GM12878 (cell line): ENCODE results near the gene GNAT3. TPM values are rescaled to one million over a fixed set of nuclear protein-coding genes. Genes with fewer than 3 reads are reported as not detected.

Source experiments
- ATAC-seq: fragments of 200-7000 bp; cut with Tn5 transposase; 3 replicates; pipeline ENCODE4 v1.9.1; 2020; ENCODE audit warnings: mild to moderate bottlenecking, moderate library complexity
- BruUV-seq: library from RNA; stranded (reverse); fragments of 400-500 nt; replicated peaks from 2 replicates; lab custom pipeline; 2021; lab: Mats Ljungman, UMichigan
- CTCF ChIA-PET: fragments of 300-600 bp; sonication (Branson Sonifier 250); formaldehyde crosslinking; extraction: SDS; loops from one replicate; lab custom pipeline; 2021; ENCODE audit warnings: inconsistent platforms; lab: Yijun Ruan, JAX
- POLR2A ChIA-PET: fragments of 350-600 bp; formaldehyde crosslinking; extraction: SDS; loops from one replicate; lab custom pipeline; 2021; ENCODE audit warnings: inconsistent platforms; lab: Charles Lee
- RAD21 ChIA-PET: fragments of 300-600 bp; sonication (Branson Sonifier 250); formaldehyde crosslinking; loops from one replicate; lab custom pipeline; 2023; ENCODE audit warnings: antibody characterized with exemption; ENCODE audit not compliant: unreplicated experiment; lab: Charles Lee
- SMC1A ChIA-PET: fragments of 300-600 bp; sonication (Branson Sonifier 250); formaldehyde crosslinking; loops from one replicate; lab custom pipeline; 2023; ENCODE audit not compliant: unreplicated experiment, uncharacterized antibody; lab: Charles Lee
- DNase-seq: peaks from one replicate; pipeline ENCODE4 v3.0.0-alpha.2; 2011; ENCODE audit warnings: low read depth, low spot score
- FAIRE-seq: peaks from 3 replicates; lab custom pipeline; 2011; peaks lifted over from hg19 to GRCh38; lab: Jason Lieb, UNC
- H2AFZ ChIP-seq: 2 replicates; pipeline ENCODE4 v1.6.0; 2011; ENCODE audit warnings: low read depth, low read length, control low read depth; ENCODE audit not compliant: control insufficient read depth
- H3K27ac ChIP-seq: 2 replicates; pipeline ENCODE4 v1.5.1; 2011; ENCODE audit warnings: control low read depth; ENCODE audit not compliant: control insufficient read depth, insufficient read depth
- H3K27me3 ChIP-seq, 2 experiments: replicated peaks in 1 of 2; 2 replicates each; pipeline versions ENCODE4 v1.6.0 to v1.6.1; 2011; ENCODE audit warnings: low read length in 1 of 2; ENCODE audit not compliant: control insufficient read depth in 2 of 2, insufficient read depth in 2 of 2
- H3K36me3 ChIP-seq, 2 experiments: 2 replicates each; pipeline ENCODE4 v1.5.1; 2011; ENCODE audit warnings: low read length in 1 of 2; ENCODE audit not compliant: control insufficient read depth in 2 of 2, insufficient read depth in 2 of 2
- H3K4me1 ChIP-seq: 2 replicates; pipeline ENCODE4 v1.6.1; 2011; ENCODE audit warnings: mild to moderate bottlenecking, low read length, moderate library complexity, mixed read lengths; ENCODE audit not compliant: control insufficient read depth, insufficient read depth
- H3K4me2 ChIP-seq: 2 replicates; pipeline ENCODE4 v1.6.0; 2011; ENCODE audit warnings: control low read depth; ENCODE audit not compliant: control insufficient read depth, insufficient read depth
- H3K4me3 ChIP-seq: fragments of 200-600 bp; sonication (generic); 2 replicates; pipeline ENCODE4 v1.5.1; 2016
- H3K79me2 ChIP-seq: 2 replicates; pipeline ENCODE4 v1.6.0; 2011; ENCODE audit warnings: low read length; ENCODE audit not compliant: control insufficient read depth, insufficient read depth
- H3K9ac ChIP-seq: 2 replicates; pipeline ENCODE4 v1.8.0; 2011; ENCODE audit warnings: low read length, control low read depth, mixed read lengths; ENCODE audit not compliant: control insufficient read depth, insufficient read depth
- H3K9me3 ChIP-seq: replicated peaks from 3 replicates; pipeline ENCODE4 v1.5.1; 2011; ENCODE audit warnings: mild to moderate bottlenecking, low read length; ENCODE audit not compliant: control insufficient read depth, insufficient read depth
- H4K20me1 ChIP-seq: 2 replicates; pipeline ENCODE4 v1.6.0; 2011; ENCODE audit not compliant: control insufficient read depth, insufficient read depth
- EGR1 ChIP-seq, 2 experiments: IDR thresholded peaks; 1 replicate in 1 of 2; 2 replicates in 1 of 2; pipeline ENCODE4 v1.6.1; 2011 to 2012; ENCODE audit warnings: low read depth in 2 of 2, low read length in 2 of 2, borderline replicate concordance in 1 of 2, mild to moderate bottlenecking in 1 of 2, moderate library complexity in 1 of 2
- FOS ChIP-seq: IDR thresholded peaks from 3 replicates; pipeline ENCODE4 v1.6.1; 2011; ENCODE audit warnings: borderline replicate concordance; ENCODE audit not compliant: insufficient read length; ENCODE audit errors: extremely low read depth
- GATAD2B ChIP-seq: fragments of 450-650 bp; conservative IDR thresholded peaks from 2 replicates; pipeline ENCODE4 v1.6.1; 2017; ENCODE audit warnings: low read depth, mild to moderate bottlenecking, moderate library complexity
- MEF2B ChIP-seq: fragments of 450-650 bp; IDR thresholded peaks from 2 replicates; pipeline ENCODE4 v1.6.1; 2018; ENCODE audit warnings: mild to moderate bottlenecking, moderate library complexity; ENCODE audit not compliant: partially characterized antibody, poor library complexity, severe bottlenecking
- NR2C1 ChIP-seq: fragments of 450-650 bp; IDR thresholded peaks from 2 replicates; pipeline ENCODE4 v1.6.1; 2017; ENCODE audit warnings: antibody characterized with exemption, mild to moderate bottlenecking, moderate library complexity
- PAX5 ChIP-seq: IDR thresholded peaks from 2 replicates; pipeline ENCODE4 v1.6.1; 2011; ENCODE audit warnings: low read depth, low read length, borderline replicate concordance
- RB1 ChIP-seq: fragments of 450-650 bp; formaldehyde crosslinking; IDR thresholded peaks from 2 replicates; pipeline ENCODE4 v1.6.1; 2017; ENCODE audit warnings: mild to moderate bottlenecking, borderline replicate concordance
- RBBP5 ChIP-seq: fragments of 200-600 bp; sonication (generic); conservative IDR thresholded peaks from 2 replicates; pipeline ENCODE4 v1.6.1; 2016
- RFX5 ChIP-seq: IDR thresholded peaks from 2 replicates; pipeline ENCODE4 v1.6.1; 2011; ENCODE audit warnings: low read depth, low read length, improper control_type of control experiment
- STAT3 ChIP-seq: IDR thresholded peaks from 2 replicates; pipeline ENCODE4 v1.6.1; 2011; ENCODE audit warnings: low read depth, low read length, improper control_type of control experiment
- YY1 ChIP-seq: IDR thresholded peaks from 2 replicates; pipeline ENCODE4 v1.6.1; 2011; ENCODE audit warnings: low read depth, mild to moderate bottlenecking, low read length
- WGBS: methylation state at CpG from one replicate; pipeline ENCODE4 v1.1.6; 2016; ENCODE audit warnings: low lambda C conversion rate; ENCODE audit not compliant: insufficient replicate concordance, insufficient coverage; ENCODE audit errors: missing lambda C conversion rate; 5-methylcytosine and 5-hydroxymethylcytosine counted together
- in situ Hi-C: fragments of 300-500 bp; cut with MboI; formaldehyde crosslinking; loops from 9 replicates; pipeline ENCODE4 v1.14.3; 2018; ENCODE audit warnings: mixed read lengths
- intact Hi-C: fragments of 100-400 bp; cut with micrococcal nuclease; formaldehyde crosslinking; loops from one replicate; pipeline ENCODE4 v1.14.2; 2022; ENCODE audit not compliant: unreplicated experiment
- polyA plus RNA-seq, 11 experiments: library from polyadenylated mRNA; depleted of rRNA in 4 of 11; unstranded in 6 of 11; stranded (reverse) in 5 of 11; fragments of >200 nt; fragmentation: Nextera tagmentation in 4 of 11; fragmentation: Illumina TruSeq in 1 of 11; extraction: Ambion mirVana in 4 of 11; extraction: Trizol in 1 of 11; gene quantifications; 1 replicate in 1 of 11; 2 replicates in 10 of 11; pipeline versions ENCODE4 v1.2.1 to v1.2.3, GENCODE V29; 2011 to 2016; ENCODE audit warnings: inconsistent platforms in 2 of 11, missing spikeins in 2 of 11, low read depth in 1 of 11
- total RNA-seq, 4 experiments: library from RNA; depleted of rRNA in 3 of 4; stranded (reverse); fragments of >200 nt in 3 of 4; fragmentation: Illumina TruSeq in 1 of 4; extraction: Trizol in 1 of 4; gene quantifications; 2 replicates each; pipeline versions ENCODE4 v1.2.1 to v1.2.3, GENCODE V29; 2013 to 2021
- TF ChIP-seq, protein P1 (sequence below): fragments of 450-650 bp; IDR thresholded peaks from 2 replicates; pipeline ENCODE4 v1.6.1; 2016; ENCODE audit warnings: mild to moderate bottlenecking, moderate library complexity, borderline replicate concordance
- TF ChIP-seq, protein P2 (sequence below): IDR thresholded peaks from 2 replicates; pipeline ENCODE4 v1.6.1; 2012; ENCODE audit warnings: low read depth, low read length, improper control_type of control experiment

Gene GNAT3
- total and polyA plus RNA-seq, 10 of the 15 experiments (the other 5 are each of a cell fraction or from before 2014, with no cell fraction given) = 1.7 to 8.3 (median 5.8) TPM; not detected in 1

DNA sequence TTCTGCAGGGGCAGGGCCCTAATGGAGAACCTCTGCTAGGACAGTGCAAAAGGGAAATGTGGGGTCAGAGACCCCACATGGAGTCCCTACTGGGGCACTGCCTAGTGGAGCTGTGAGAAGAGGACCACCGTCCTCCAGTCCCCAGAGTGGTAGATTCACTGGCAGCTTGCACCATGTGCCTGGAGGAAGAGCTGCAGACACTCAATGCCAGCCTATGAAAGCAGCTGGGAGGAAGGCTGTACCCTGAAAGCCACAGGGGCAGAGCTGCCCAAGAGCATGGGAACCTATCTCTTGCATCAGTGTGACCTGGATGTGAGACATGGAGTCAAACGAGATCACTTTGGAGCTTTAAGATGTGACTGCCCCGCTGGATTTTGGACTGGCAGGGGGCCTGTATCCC, 20.3 kb upstream of the GNAT3 start (continued):
- TF ChIP-seq EGR1 (IDR thresholded peaks at IDR 0.05; ENCODE audit: borderline replicate concordance in 1 of 2, low read depth in 2 of 2, low read length in 2 of 2) (no peak), NR2C1 (no peak)
- TF ChIP-seq, protein P1, sequence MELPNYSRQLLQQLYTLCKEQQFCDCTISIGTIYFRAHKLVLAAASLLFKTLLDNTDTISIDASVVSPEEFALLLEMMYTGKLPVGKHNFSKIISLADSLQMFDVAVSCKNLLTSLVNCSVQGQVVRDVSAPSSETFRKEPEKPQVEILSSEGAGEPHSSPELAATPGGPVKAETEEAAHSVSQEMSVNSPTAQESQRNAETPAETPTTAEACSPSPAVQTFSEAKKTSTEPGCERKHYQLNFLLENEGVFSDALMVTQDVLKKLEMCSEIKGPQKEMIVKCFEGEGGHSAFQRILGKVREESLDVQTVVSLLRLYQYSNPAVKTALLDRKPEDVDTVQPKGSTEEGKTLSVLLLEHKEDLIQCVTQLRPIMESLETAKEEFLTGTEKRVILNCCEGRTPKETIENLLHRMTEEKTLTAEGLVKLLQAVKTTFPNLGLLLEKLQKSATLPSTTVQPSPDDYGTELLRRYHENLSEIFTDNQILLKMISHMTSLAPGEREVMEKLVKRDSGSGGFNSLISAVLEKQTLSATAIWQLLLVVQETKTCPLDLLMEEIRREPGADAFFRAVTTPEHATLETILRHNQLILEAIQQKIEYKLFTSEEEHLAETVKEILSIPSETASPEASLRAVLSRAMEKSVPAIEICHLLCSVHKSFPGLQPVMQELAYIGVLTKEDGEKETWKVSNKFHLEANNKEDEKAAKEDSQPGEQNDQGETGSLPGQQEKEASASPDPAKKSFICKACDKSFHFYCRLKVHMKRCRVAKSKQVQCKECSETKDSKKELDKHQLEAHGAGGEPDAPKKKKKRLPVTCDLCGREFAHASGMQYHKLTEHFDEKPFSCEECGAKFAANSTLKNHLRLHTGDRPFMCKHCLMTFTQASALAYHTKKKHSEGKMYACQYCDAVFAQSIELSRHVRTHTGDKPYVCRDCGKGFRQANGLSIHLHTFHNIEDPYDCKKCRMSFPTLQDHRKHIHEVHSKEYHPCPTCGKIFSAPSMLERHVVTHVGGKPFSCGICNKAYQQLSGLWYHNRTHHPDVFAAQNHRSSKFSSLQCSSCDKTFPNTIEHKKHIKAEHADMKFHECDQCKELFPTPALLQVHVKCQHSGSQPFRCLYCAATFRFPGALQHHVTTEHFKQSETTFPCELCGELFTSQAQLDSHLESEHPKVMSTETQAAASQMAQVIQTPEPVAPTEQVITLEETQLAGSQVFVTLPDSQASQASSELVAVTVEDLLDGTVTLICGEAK = no peak

DNA sequence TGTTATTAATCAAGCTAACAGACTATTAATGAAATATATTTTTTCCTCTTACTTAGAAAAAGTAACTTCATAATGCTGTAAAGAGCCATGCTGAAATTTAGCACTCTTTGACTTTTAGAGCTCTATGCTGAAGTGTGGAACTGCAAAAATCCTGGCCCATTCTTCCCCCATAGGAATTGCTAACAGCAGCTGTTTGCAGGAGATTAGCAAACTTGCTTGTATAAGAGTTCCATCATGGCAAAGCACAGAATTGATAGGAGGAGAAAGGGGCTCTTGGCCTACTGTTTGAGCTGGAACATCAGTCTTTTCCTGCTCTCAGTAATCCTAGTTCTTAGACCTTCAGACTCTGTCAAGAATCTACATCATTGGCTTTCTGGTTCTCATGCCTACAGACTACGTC, 18.3 kb upstream of the GNAT3 start:
- Histone ChIP-seq H2AFZ (no peak overlapping the region), H3K9ac (no peak overlapping the region)
- intact Hi-C loops = no loop called here
- SMC1A ChIA-PET = no interaction called here
- no peak for TF ChIP-seq YY1
- TF ChIP-seq, protein P2, sequence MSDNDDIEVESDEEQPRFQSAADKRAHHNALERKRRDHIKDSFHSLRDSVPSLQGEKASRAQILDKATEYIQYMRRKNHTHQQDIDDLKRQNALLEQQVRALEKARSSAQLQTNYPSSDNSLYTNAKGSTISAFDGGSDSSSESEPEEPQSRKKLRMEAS = no peak
- TF ChIP-seq RB1 = no peak
- TF ChIP-seq RFX5 = no peak
- no peak for TF ChIP-seq RBBP5
- TF ChIP-seq MEF2B = no peak
- no peak for TF ChIP-seq STAT3
- no peak for TF ChIP-seq PAX5
- no peak for TF ChIP-seq FOS
- no peak for TF ChIP-seq GATAD2B
- TF ChIP-seq, all 136 proteins: peak for 0
- Histone ChIP-seq H4K20me1 (no peaks in the 10 kb centered on the region), H3K27me3 (no peaks in the 10 kb centered on the region), H3K27ac (no peak overlapping the region), H3K4me3 (no peak overlapping the region), H3K79me2 (no peaks in the 10 kb centered on the region), H3K4me2 (no peak overlapping the region), H3K4me1 (no peaks in the 10 kb centered on the region), H3K9me3 (no peaks in the 10 kb centered on the region), H3K36me3 (no peaks in the 10 kb centered on the region)
- ATAC-seq = no peak
- ChIA-PET CTCF (no interaction called here), RAD21 (no interaction called here), POLR2A (no interaction called here)
- FAIRE-seq = no peak
- in situ Hi-C loops = no loop called here
- BruUV-seq = no TSS peak
- 60% methylated on average over 1 of the region's 1 CpG for WGBS
- DNase-seq = no peak
